ENCODE data around the gene CIDEA. TPM values are rescaled to one million over a fixed set of nuclear protein-coding genes. Genes with fewer than 3 reads are reported as not detected.

Gene CIDEA
- total RNA-seq, 1 donor from 2014 or later, result 5.0 TPM

- no peak for DNase-seq (ENCODE audit: low spot score)
- intact Hi-C loops (cut with DNase I), result no loop called here
- ATAC-seq, result no peak
Observed at GRCh38 chr18:12309683-12310198, 55.6 kb downstream of the CIDEA start.

GRCh38 chr18:12310762-12311161, 56.6 kb downstream of the CIDEA start:
- DNase-seq (ENCODE audit: low spot score), result no peak
- intact Hi-C loops (cut with DNase I), result no loop called here
- ATAC-seq, result no peak

- DNase-seq (ENCODE audit: low spot score), result no peak
- intact Hi-C loops (cut with DNase I), result no loop called here
- no peak for ATAC-seq
Observed at GRCh38 chr18:12312976-12313375, 58.8 kb downstream of the CIDEA start.

GRCh38 chr18:12313530-12314245, 59.5 kb downstream of the CIDEA start:
- ATAC-seq (no peak), DNase-seq (ENCODE audit: low spot score) (no peak)
- intact Hi-C loops (cut with DNase I), result no loop called here

- ATAC-seq (no peak), DNase-seq (ENCODE audit: low spot score) (no peak)
- intact Hi-C loops (cut with DNase I), result no loop called here
Observed at GRCh38 chr18:12314591-12315305, 60.6 kb downstream of the CIDEA start.

GRCh38 chr18:12315490-12315889, 61.3 kb downstream of the CIDEA start:
- ATAC-seq (peak; percentile 47), DNase-seq (ENCODE audit: low spot score) (no peak)
- intact Hi-C loops (cut with DNase I), result no loop called here

- ATAC-seq (peak; percentile 6), DNase-seq (ENCODE audit: low spot score) (no peak)
- intact Hi-C loops (cut with DNase I), result no loop called here
Observed at GRCh38 chr18:12315911-12316310, 61.8 kb downstream of the CIDEA start.

- intact Hi-C loops (cut with DNase I), result no loop called here
- DNase-seq (ENCODE audit: low spot score) (no peak), ATAC-seq (peak; percentile 77)
Observed at GRCh38 chr18:12317664-12318333, 63.6 kb downstream of the CIDEA start.

GRCh38 chr18:12318334-12318697, 64.2 kb downstream of the CIDEA start:
- ATAC-seq (peak; percentile 55), DNase-seq (ENCODE audit: low spot score) (no peak)
- intact Hi-C loops (cut with DNase I), result no loop called here

GRCh38 chr18:12318857-12319256, 64.7 kb downstream of the CIDEA start:
- DNase-seq (ENCODE audit: low spot score), result no peak
- intact Hi-C loops (cut with DNase I), result no loop called here
- ATAC-seq, result no peak

GRCh38 chr18:12321333-12321732, 67.2 kb downstream of the CIDEA start:
- intact Hi-C loops (cut with DNase I), result no loop called here
- ATAC-seq (no peak), DNase-seq (ENCODE audit: low spot score) (no peak)

GRCh38 chr18:12324991-12325725, 71.0 kb downstream of the CIDEA start:
- ATAC-seq (no peak), DNase-seq (ENCODE audit: low spot score) (no peak)
- intact Hi-C loops (cut with DNase I), result no loop called here

GRCh38 chr18:12325726-12326245, 71.6 kb downstream of the CIDEA start:
- intact Hi-C loops (cut with DNase I), result no loop called here

GRCh38 chr18:12326711-12327460, 72.7 kb downstream of the CIDEA start:
- no peak for DNase-seq (ENCODE audit: low spot score)
- ATAC-seq, result peak; percentile 29
- intact Hi-C loops (cut with DNase I), result no loop called here

More at GRCh38 chr18:12325726-12326245, 71.6 kb downstream of the CIDEA start:
- ATAC-seq (no peak), DNase-seq (ENCODE audit: low spot score) (no peak)

Other genes starting within 250 kb of the CIDEA start
- not detected for gene ANKRD62, start 160.5 kb upstream of the CIDEA start, total RNA-seq
- 141 TPM for gene TUBB6, start 53.9 kb downstream of the CIDEA start, total RNA-seq
- gene AFG3L2, start 122.9 kb downstream of the CIDEA start, total RNA-seq, result 38.8 TPM
- gene PRELID3A, start 153.6 kb downstream of the CIDEA start, total RNA-seq, result 17.8 TPM